GM12878 (cell line): ENCODE measurements around the gene TMPRSS2.

Experiments
- CTCF ChIP-seq, 3 experiments: IDR thresholded peaks in 2 of 3; conservative IDR thresholded peaks in 1 of 3; 2 replicates each; pipeline ENCODE4 v1.5.1; 2011; ENCODE audit warnings: low read depth in 3 of 3, low read length in 3 of 3, mild to moderate bottlenecking in 3 of 3, control low read depth in 2 of 3, moderate library complexity in 2 of 3, inconsistent platforms in 1 of 3, mixed read lengths in 1 of 3; ENCODE audit not compliant: control insufficient read depth in 2 of 3, insufficient read depth in 1 of 3; ENCODE audit errors: extremely low read depth in 1 of 3
- EZH2 ChIP-seq: IDR thresholded peaks from 2 replicates; pipeline ENCODE4 v1.6.1; 2012; ENCODE audit warnings: low read depth, mild to moderate bottlenecking, control low read depth, inconsistent platforms, low read length, borderline replicate concordance; ENCODE audit not compliant: control insufficient read depth
- NFIC ChIP-seq: IDR thresholded peaks from 2 replicates; pipeline ENCODE4 v1.6.1; 2012; ENCODE audit warnings: low read depth, mild to moderate bottlenecking, inconsistent platforms, low read length, moderate library complexity

GRCh38 chr21:41437729-41438128 is 70.2 kb downstream of the TMPRSS2 start:
- TF ChIP-seq NFIC (no peak), CTCF (IDR thresholded peaks at IDR 0.05 in 2 of 3, conservative IDR thresholded peaks at IDR 0.05 in 1 of 3; ENCODE audit: control insufficient read depth in 2 of 3, extremely low read depth in 1 of 3, insufficient read depth in 1 of 3, low read depth in 3 of 3, low read length in 3 of 3) (no peak), EZH2 (no peak)
